GM18498 (cell line): ENCODE measurements around the gene GRIA1.

Experiments
- ATAC-seq: cut with Tn5 transposase; IDR thresholded peaks from one replicate; pipeline ENCODE4 v1.9.1; 2021; ENCODE audit warnings: mild to moderate bottlenecking, moderate library complexity; ENCODE audit not compliant: unreplicated experiment

GRIA1 gene

DNA sequence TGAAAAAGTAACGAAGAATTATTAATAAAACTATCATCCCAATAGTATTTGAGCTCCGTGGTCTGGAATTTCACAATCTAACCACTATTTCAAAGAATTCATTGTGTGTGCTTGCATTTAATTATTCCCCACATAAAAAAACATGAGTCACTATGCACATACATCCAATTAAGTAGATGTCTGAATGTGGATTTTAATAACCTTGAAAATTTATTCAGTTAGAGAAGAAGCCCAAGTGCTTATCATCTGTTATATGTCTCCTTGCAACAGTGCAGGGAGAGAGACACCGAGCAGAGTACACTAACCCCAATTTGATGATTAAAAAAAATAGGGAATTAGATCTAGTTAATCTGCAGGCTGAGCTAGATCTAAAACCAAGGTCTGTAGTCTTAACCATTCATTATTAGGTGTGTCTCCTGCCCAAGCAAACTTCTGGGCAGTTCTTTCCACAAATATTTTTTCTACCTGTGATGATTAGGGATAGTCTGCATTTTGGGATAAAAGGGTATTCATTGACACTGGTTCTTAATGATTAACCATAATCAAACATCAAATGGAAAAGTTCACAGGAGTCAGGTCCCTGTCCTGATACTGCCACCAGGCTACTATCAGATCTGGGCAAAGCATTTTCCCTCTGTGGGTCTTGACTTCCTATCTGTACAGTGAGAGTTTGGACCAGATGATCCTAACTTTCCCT lies 164.2 kb downstream of the GRIA1 start:
- no peak for ATAC-seq

DNA sequence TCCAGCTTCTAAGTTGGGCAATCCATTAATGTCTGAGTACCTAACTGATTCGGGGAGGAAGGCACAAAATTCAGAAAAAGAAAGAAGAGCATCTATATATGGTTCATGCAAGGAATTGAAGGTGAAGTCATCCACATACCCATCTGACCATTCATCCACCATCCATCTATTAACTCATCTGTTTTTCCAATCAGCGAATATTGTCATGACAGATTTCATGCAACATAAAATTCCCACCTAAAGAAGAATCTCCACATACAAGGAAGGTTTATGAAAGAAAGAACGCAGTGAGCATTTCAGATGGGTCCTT lies 164.7 kb downstream of the GRIA1 start:
- ATAC-seq, result no peak

DNA sequence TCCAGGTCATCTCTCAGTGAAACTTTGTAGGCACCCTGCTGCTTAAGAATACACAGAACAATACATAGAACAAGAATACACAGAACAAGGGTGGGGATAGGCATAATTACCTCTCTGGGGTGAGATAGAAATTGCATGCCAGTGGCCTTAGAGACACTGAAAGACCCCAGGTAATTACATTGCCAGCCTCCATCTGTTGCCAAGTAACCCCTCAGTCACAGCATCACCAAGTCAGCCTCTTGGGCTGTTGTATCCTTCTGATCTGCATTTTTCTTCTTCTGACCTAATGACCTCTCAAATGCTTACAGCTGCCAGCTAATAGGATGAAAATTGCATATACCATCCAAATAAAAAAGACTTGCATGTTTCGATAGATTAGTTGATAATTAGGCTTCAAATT lies 167.7 kb downstream of the GRIA1 start:
- no peak for ATAC-seq

DNA sequence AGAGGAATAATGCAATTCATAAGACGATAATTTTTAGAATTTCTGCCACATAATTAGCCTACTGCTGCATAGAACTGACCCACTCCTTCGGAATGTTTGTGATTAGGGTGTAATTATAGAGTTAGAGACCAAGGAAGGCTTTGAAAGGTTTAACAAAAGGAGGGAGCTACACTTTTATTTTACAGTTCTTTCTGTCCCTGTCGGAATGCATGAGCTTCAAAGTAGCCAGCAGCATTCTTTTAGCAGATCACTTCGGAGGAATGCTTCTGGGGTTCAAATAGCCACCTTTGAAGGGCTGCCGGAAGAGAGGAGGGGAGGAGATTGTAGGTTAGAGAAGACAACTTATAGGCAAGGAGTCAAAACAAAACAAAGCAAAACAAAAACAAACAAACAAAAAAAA lies 168.1 kb downstream of the GRIA1 start:
- no peak for ATAC-seq

DNA sequence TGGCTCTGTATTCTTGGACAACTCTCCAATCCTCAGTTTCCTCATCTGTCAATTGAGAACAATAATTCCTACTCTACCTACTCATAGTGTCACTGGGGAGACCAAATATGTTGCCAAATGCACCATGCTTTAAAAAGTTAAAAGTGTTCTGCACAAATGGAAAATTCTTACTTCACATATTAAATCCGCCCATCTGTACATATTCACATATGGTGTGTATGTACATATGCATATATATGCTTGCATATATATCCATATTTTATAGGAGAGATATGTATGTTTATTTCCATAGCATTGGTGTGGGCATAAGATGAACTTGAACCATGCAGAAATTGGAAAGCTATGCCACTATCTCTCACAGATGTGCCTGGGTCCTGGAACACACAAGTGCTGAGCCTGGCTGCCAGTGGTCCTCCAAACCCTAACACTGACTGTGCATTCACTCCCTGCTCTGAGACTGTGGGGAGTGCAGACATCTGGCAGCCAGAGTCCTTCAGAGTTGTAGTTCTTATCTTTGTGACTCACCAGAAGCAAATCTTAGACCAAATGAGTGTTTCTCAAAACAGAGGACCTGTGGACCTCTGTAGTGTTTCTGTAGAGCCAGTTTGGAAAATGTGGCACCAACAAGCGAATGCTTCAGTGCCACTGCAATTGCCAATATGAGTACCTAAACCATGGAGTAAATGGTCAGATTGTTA lies 168.7 kb downstream of the GRIA1 start:
- no peak for ATAC-seq

DNA sequence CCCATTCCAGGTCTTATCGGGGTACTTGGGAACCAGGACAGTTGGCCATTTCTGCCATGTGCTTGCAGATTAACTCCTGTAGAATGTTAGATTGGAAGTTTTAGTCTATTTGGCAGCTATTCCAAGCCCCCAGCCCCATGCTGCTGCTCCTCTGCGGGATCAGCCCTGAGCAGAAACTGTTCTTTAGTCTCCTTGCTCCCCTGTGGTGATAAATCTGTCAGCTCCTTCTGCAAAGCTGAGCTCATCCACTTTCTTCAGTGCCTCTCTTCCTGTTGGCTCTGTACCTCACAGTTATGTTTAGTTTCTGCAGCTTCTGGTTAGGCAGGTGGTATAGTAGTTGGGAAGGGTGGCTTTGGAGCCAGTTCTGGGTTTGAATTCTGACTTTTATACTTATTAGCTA lies 170.4 kb downstream of the GRIA1 start:
- ATAC-seq, result no peak

DNA sequence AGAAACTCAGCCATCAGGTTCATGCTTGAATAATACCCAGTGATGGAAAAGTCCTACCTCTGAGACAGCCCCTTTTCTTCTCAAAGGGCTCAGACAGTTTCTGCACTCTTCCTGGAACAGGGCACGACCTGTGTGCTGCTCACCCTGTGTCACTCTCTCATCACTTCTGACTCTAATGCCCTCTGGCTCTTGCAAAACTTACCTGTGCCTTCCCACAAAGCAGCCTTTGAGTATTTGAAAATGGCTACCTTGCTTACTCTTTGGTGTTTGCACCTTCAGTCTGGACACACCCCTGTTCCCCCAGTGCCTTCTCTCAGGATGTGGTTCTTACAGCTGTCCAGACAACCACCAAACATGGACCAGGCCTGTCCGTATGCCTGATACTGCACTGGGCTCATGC lies 171.4 kb downstream of the GRIA1 start:
- ATAC-seq, result no peak

DNA sequence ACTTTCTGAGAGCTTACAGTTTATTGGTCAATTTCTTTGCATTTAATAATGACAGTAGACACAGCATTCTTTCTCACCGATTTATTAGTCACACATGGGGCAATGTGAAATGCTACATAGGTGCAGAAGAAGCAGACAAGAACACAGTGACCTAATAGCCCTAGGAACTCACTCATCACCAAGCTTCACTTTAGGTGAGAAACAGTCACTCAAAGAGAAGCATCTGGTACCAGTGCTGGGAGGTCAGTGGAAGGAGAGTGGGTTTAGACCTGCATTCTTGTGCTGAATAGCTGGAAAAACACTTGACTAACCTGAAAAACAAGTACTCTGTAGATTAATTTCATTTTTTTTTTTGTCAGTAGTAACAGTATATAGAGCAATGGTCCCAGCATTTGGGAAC lies 179.6 kb downstream of the GRIA1 start:
- ATAC-seq, result no peak

DNA sequence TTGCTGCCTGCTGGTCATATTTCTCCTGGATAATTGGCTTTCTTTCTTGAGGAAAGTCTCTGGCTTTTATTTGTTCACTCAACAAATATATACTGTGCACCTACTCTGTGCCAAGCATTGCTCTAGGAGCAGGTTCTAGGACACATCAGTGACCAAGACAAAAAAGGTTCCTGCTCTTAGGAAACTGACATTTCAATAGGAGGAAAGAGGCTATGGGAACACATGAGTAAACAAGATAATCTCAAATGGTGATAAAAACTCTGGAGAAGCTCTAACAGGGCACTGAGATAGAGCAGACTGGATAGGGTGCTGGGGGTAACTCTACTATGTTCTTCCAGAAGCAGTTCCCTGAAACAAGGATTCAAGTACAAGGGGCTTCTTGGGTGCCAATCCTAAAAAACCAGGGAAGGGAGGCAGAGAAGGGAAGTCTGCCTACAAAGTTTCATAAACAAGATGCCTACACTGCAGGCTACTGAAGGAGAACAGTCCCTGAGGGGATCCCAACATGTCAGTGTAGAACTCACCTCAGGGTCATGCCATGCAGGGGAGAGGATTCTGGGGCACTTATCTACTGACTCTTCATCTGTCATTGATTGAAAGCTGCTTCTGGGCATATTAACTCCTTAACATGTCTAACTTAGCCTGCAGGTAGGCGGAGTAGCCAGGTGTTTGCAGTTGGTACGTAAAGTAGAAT lies 181.3 kb downstream of the GRIA1 start:
- no peak for ATAC-seq

DNA sequence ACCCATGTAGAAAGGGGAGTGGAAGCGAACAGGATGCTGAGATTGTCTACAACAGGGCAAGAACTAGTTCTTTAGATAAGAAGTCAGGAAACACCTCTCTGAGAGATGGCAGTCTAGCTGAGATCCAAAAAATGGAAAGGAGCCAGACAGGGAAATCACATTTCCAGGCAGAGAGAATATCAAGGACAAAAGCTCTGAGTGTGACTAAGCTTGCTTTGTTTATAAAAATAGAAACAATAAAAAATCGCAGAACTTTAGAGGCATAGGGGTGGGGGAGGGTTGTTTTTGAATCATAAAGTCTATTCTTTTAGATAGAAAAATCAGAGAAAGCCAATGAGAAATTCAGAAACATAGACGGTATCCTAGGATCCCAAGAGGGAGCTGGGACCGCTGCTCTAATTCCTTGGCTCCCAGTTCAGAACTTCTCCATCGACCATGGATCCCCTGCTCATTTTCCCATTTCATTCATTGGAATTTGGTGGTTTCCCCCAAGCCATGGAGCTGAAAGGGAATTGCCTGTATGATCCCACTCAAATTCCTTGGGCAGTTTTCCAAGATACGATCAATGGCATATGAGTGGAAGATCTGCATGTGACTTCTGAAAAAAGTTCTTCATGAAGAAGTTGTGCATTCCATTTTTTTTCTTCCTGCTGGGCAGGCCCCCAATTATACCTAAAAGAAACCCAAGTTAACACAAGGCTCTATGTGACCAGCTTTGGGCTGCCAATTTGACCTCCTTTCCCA lies 182.0 kb downstream of the GRIA1 start:
- no peak for ATAC-seq

DNA sequence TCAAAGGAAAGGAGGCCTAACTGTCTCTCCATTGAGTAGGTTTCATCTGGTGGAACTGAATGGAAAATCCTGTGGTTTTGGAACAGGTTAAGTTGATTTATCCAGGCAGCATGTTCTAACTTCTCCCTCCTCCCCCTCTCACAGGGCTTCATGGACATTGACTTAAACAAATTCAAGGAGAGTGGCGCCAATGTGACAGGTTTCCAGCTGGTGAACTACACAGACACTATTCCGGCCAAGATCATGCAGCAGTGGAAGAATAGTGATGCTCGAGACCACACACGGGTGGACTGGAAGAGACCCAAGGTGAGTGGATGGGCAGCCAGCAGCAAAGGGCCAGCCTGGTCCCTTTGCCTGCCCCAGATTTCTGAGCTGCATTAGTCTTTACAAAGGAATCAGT lies 183.9 kb downstream of the GRIA1 start:
- ATAC-seq, result no peak

DNA sequence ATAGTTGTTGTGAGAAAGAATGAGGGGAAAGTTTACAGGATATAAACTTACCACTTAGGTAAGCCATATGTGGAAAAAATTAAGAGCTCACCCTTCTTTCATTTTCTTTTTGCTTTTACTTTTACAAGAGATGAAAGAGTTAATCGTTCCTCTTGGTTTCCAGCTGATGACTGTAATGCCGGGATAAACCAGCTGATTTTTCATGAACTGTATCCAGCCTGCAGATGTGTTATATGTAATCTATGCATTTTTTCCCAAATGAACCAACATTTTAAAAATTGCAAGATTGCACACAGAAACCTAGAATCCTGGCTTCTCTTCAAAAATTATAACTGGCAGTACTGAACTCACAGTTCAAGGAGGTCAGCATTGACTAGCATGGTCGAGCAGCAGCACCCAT lies 185.9 kb downstream of the GRIA1 start:
- no peak for ATAC-seq

DNA sequence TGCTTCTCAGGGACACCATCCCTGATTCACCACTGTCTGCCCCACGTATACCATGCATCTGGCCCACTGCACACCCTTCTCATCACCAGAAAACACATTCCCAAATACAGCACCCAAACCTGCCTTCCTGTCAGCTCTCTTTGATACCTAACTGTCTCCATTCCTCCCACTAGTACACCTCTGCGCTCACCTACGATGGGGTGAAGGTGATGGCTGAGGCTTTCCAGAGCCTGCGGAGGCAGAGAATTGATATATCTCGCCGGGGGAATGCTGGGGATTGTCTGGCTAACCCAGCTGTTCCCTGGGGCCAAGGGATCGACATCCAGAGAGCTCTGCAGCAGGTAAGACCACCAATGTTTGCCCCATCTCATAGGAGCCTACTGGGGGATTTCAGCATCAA lies 186.4 kb downstream of the GRIA1 start:
- no peak for ATAC-seq

DNA sequence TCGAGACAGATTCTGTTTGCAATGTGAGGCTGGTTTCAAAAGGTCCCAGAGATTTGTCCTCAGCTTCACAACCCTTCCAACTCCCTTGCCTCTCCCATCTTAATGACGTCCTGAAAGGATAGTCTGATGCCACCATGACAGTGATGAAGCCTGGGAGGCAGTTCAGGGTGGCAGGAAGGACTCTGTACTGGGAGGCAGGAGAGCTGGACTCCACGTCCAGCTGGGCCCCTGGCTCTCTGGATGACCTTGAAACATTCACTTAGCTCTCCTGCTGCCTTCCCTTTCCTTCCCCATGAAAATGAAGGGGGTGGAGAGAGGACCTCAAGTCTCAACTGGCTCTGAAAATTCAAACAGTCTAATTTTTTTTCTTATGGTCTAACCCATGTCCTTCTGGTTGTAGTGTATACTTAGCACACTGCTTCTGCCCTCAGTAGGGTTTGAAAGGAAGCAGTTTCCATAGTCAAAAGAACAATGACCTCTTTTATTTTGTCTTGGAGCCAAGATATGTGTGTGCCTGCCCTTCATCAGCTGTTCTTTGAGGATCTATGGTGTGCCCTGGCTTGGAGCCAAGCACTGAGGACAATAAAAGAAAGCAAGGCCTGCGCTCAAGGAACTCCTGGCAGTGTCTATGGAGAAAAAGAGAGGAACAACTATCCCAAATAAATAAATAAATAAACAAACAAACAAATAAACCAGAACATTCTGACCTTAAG lies 188.3 kb downstream of the GRIA1 start:
- ATAC-seq, result no peak

DNA sequence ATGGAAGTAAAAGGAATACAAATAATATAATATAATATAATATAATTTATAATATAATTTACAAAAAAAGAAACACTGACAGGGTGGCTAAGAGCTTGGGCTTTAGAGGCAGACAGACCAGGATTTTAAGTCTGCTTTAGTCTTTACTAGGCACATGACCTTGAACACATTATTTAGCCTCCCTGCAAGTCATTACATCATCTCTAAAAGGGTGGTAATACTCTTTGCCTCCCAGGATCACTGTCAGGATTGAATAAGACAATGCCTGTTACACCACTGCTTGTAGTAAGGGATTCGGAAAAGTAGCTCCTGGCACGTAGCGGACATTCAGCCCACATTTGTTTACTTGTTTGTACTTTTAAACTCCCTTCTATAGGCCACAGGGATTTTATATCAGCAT lies 199.8 kb downstream of the GRIA1 start:
- ATAC-seq, result no peak

DNA sequence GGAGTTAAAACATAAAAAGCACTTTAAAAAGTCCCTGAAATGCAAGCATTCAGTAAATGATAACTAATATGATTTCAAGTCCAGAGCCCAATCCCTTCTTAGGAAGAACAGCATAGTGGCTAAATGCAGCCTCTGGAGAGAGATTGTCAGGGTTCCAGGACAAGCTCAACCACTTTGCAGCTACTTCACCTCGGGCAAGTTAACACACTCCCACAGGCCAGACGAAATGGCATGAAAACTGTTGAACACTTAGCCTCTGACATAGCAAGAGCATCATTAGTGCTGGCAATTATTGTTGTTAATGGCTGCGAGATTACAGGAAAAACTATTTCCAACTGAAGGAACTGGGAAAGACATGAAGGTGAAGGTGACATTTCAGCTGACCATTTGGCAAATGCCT lies 205.8 kb downstream of the GRIA1 start:
- ATAC-seq, result no peak

DNA sequence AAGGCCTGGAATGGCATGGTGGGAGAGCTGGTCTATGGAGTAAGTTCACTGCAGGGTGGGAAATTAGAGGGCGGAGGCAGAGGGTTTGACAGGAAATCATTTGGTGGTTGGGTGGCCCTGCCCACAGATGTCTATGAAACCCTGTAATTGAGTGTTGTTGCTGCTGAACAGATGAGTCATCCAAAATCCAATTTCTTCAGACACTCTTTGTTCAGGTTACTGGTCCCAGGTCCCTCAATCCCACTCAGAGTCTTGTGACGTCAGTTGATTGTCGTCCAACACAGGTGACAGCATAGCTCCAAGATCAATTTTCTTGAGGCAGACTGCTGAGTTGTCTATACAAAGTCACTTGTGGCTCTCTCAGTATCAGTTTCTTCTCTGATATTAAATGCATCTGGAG lies 208.6 kb downstream of the GRIA1 start:
- ATAC-seq, result no peak

DNA sequence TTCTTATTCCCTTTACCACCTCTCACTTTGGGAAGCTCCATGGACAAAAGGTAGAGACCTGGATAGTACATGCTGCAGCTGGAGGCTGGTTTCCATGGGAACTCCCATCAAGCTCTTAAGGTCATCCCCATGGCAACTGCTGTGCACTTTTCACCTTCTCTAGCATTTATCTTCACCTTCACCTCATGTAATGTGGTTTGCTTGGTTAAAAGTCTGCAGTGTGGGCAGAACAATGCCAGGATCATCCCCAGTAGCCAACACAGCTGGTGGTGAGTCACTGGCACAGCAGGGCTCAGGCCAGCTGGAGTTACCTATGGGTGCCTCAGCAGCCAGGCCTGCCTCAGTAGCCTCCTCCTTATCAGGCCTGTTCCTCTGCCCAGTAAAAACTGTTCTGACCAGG lies 210.5 kb downstream of the GRIA1 start:
- no peak for ATAC-seq

DNA sequence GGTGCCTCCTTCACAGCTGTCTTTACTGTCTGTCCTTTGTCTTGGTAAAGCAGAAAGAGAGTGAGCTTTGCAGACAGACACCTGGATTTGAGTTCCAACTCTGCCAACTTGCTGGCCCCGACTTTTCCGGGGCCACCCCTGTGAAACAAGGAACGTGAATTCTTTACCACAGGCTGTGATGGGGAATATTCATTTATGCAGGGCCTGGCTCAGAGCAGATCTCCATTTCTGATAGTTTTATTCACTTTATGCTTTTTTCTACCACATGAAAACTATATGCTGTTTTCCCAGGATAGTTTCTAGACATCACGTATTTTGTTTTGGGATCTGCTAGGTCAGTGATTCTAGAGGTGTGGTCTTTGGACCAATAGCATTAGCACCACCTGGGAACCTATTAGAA lies 211.8 kb downstream of the GRIA1 start:
- no peak for ATAC-seq

DNA sequence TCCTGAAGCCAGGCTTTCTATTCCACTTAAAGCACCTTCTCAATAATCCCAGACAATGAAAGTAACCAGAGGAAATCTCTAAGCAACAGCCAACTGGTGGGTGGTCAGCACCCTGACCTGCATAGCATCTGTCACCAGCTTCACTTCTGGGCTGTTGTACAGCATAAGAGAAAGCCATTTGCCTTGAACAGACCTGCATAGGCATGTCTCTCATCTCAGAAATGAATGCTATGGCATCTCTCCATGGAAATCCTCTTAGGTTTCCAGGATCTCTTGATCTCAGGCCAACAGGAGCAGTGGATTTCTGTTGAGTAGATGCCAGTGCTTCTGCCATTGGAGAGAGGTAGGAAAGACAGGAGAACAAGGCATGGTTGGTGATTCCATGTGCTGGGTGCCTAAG lies 213.6 kb downstream of the GRIA1 start:
- no peak for ATAC-seq

DNA sequence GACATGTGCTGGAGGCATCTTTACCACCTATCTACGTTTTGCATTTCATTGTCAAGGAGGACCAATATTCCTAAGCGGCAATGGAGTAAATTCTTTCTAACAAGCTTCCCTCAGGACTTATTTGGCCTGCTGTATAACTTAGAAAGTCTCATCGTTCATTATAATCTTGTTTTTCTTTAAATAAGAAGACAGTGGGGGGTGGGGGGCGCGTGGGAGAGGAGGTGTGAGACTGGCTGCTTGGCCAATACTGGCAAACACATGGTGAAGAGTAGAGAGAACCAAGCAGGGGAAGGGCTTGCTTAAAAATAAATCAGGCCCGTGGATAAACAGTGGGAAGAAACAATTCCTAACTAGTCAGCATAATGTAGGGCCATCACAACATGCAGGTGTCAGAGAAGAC lies 217.2 kb downstream of the GRIA1 start:
- no peak for ATAC-seq
